ENCODE data around the gene SMO.
"Not testable (repeated sequence)": the region's sequence is repeated elsewhere in the genome, so short reads cannot be mapped to it uniquely, and the experiment has no call there.

Gene SMO

GRCh38 chr7:129247087-129247486 lies 58.7 kb downstream of the SMO start:
- H3K36me3 ChIP-seq (replicated peaks), result no peaks in the 10 kb centered on the region
- in situ Hi-C loops (cut with HindIII; ENCODE audit: low pct_ligation_motif_present, low sequenced_read_pairs), result no loop called here
- H3K4me3 ChIP-seq (ENCODE audit: low read depth, low read length), result no peak overlapping the region
- H3K27ac ChIP-seq, result no peak overlapping the region
- DNase-seq, result no peak
- no peaks in the 10 kb centered on the region for H3K27me3 ChIP-seq (replicated peaks)
- TF ChIP-seq CTCF (IDR thresholded peaks at IDR 0.05; ENCODE audit: low read depth, low read length, missing control alignments), result no peak

DNA sequence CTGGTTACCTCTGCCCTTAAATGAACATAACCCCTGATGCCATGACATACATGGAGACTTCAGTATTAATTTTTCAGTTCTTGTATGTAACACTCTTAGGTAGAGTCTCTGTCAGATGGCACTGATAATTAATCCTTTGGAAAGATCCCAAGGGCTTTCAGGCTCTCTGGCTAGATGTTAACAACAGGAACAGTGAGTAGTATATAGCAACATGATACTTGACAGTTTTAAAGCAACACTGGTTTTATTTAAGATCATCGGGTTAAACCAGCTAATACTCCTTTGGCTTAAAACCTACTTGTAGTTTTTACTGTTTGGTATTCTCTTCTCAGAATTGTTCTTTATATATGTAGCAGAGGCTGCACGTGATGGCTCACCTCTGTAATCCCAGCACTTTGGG lies 63.7 kb downstream of the SMO start:
- no peak for TF ChIP-seq CTCF (IDR thresholded peaks at IDR 0.05; ENCODE audit: low read depth, low read length, missing control alignments)
- in situ Hi-C loops (cut with HindIII; ENCODE audit: low pct_ligation_motif_present, low sequenced_read_pairs), result no loop called here
- Histone ChIP-seq H3K36me3 (replicated peaks) (no peaks in the 10 kb centered on the region), H3K27me3 (replicated peaks) (no peaks in the 10 kb centered on the region), H3K27ac (no peak overlapping the region), H3K4me3 (ENCODE audit: low read depth, low read length) (no peak overlapping the region)
- no peak for DNase-seq

- H3K27me3 ChIP-seq (replicated peaks); H3K36me3 ChIP-seq (replicated peaks); H3K4me3 ChIP-seq (ENCODE audit: low read depth, low read length); H3K27ac ChIP-seq; in situ Hi-C loops (cut with HindIII; ENCODE audit: low pct_ligation_motif_present, low sequenced_read_pairs); DNase-seq: not testable (repeated sequence)
Observed at GRCh38 chr7:129252603-129253002, 64.2 kb downstream of the SMO start.

DNA sequence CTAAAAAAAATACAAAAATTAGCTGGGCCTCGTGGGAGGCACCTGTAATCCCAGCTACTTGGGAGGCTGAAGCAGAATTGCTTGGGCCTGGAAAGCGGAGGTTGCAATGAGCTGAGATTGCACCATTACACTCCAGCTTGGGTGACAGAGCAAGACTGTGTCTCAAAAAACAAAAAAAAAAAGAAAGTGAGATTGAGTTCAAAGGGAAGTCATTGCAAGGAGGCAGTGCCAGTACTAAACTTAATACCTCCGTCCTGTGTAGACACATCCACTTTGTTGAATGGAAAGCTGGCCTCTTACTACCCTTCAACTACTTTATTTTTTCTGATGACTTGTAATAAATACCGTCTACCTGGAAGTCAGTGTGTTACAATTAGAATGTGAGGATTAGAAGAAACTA lies 67.4 kb downstream of the SMO start:
- no peak overlapping the region for H3K27ac ChIP-seq
- no peak overlapping the region for H3K4me3 ChIP-seq (ENCODE audit: low read depth, low read length)
- H3K36me3 ChIP-seq (replicated peaks), result no peaks in the 10 kb centered on the region
- in situ Hi-C loops (cut with HindIII; ENCODE audit: low pct_ligation_motif_present, low sequenced_read_pairs), result no loop called here
- no peak for DNase-seq
- TF ChIP-seq CTCF (IDR thresholded peaks at IDR 0.05; ENCODE audit: low read depth, low read length, missing control alignments), result no peak
- H3K27me3 ChIP-seq (replicated peaks), result no peaks in the 10 kb centered on the region

GRCh38 chr7:129256221-129256620 lies 67.8 kb downstream of the SMO start:
- in situ Hi-C loops (cut with HindIII; ENCODE audit: low pct_ligation_motif_present, low sequenced_read_pairs), result no loop called here
- TF ChIP-seq CTCF (IDR thresholded peaks at IDR 0.05; ENCODE audit: low read depth, low read length, missing control alignments), result no peak
- DNase-seq, result no peak
- Histone ChIP-seq H3K36me3 (replicated peaks) (no peaks in the 10 kb centered on the region), H3K27ac (no peak overlapping the region), H3K4me3 (ENCODE audit: low read depth, low read length) (no peak overlapping the region), H3K27me3 (replicated peaks) (no peaks in the 10 kb centered on the region)

- in situ Hi-C loops (cut with HindIII; ENCODE audit: low pct_ligation_motif_present, low sequenced_read_pairs), result no loop called here
- DNase-seq, result no peak
- no peaks in the 10 kb centered on the region for H3K27me3 ChIP-seq (replicated peaks)
- H3K4me3 ChIP-seq (ENCODE audit: low read depth, low read length), result no peak overlapping the region
- H3K27ac ChIP-seq, result no peak overlapping the region
- TF ChIP-seq CTCF (IDR thresholded peaks at IDR 0.05; ENCODE audit: low read depth, low read length, missing control alignments), result no peak
- no peaks in the 10 kb centered on the region for H3K36me3 ChIP-seq (replicated peaks)
Observed at GRCh38 chr7:129257168-129257567, 68.7 kb downstream of the SMO start.

All from brain microvascular endothelial cell (primary cell).